Activated CD4-positive, alpha-beta memory T cell treated with anti-CD3 and anti-CD28 coated beads, Interleukin-2, amount 10 ng/mL, durations not matched to agents 7 days and 5 days (primary cell): ENCODE measurements around the gene PRLR. TPM values are rescaled to one million over a fixed set of nuclear protein-coding genes. Genes with fewer than 3 reads are reported as not detected.
"Not testable (repeated sequence)": the region's sequence is repeated elsewhere in the genome, so short reads cannot be mapped to it uniquely, and the experiment has no call there.

ENCODE experiments used
- CTCF ChIA-PET: fragments of 350-600 bp; sonication (Branson Sonifier 250); formaldehyde crosslinking; loops from one replicate; lab custom pipeline; 2021; ENCODE audit warnings: antibody characterized with exemption, inconsistent platforms; lab: Charles Lee
- POLR2A ChIA-PET: fragments of 350-600 bp; sonication (Branson Sonifier 250); formaldehyde crosslinking; loops from one replicate; lab custom pipeline; 2021; ENCODE audit warnings: antibody characterized with exemption; lab: Charles Lee
- DNase-seq: peaks from one replicate; pipeline ENCODE4 v3.0.0-alpha.2; 2020
- H3K27ac Mint-ChIP-seq: one replicate; pipeline ENCODE4 v1.8.0; 2021; ENCODE audit warnings: mild to moderate bottlenecking, mixed read lengths
- H3K27me3 Mint-ChIP-seq: one replicate; pipeline ENCODE4 v1.8.0; 2021; ENCODE audit warnings: mixed read lengths
- H3K36me3 Mint-ChIP-seq: one replicate; pipeline ENCODE4 v1.8.0; 2021; ENCODE audit warnings: low read depth, mixed read lengths
- H3K4me1 Mint-ChIP-seq: one replicate; pipeline ENCODE4 v1.8.0; 2021; ENCODE audit warnings: mixed read lengths
- H3K4me3 Mint-ChIP-seq: one replicate; pipeline ENCODE4 v1.8.0; 2021; ENCODE audit warnings: mild to moderate bottlenecking, mixed read lengths
- H3K9me3 Mint-ChIP-seq: one replicate; pipeline ENCODE4 v1.8.0; 2021; ENCODE audit warnings: mixed read lengths
- total RNA-seq, 2 experiments: library from RNA; stranded (reverse); gene quantifications; one replicate each; pipeline ENCODE4 v1.2.3, GENCODE V29; 2021

PRLR gene
- total RNA-seq, 2 experiments from 2014 or later, result not detected

DNA sequence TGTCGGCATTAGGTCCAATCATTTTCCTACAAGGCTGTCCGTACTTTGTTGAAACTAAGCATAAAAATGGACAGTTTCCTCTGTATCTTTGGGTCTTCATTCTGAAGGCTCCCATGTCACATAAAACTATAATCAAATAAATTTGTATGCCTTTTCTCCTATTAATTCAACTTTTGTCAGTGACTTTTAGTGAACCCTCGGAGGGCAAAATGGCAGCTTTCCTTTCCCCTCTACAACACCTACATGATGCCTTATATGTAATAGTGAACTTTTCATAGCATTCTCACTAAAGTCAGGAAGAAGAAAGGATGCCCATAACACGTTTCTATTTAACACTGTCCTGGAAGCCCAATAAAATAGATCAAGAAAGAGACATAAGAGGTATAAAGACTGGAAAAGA is 177.4 kb downstream of the PRLR start:
- no peak for DNase-seq
- Mint-ChIP-seq H3K27me3 (peaks cover 10% of the 10 kb centered on the region), H3K9me3 (no peaks in the 10 kb centered on the region), H3K27ac (no peak overlapping the region), H3K4me3 (no peak overlapping the region), H3K4me1 (no peaks in the 10 kb centered on the region), H3K36me3 (no peaks in the 10 kb centered on the region)
- CTCF ChIA-PET, result no interaction called here
- POLR2A ChIA-PET, result no interaction called here

DNA sequence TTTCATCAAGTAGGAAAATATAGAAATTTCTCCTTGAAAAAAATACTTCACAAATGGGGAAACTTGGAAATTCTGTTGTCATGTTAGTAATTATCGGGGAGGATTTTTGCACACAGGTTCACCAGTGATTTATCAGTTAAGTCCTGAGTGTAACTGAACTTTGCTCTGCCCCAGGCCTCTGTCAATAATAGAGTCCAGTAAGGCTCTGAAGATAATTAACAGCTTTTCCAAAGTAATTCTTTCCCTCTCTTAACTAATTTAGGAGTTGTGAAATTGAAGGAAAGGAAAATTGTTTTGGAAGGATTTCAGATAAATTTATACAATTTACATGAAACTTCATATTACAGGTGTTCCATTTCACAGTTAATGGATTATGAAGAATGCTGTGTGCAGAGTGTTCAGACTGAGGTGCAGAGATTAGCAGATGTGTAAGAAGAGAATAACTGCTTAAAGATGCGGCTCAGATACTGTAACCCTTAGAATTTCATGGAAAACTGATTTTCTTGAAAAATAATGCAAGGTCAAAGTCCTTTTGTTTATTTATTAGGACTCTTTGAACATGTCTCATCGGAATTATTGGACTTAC is 179.7 kb downstream of the PRLR start:
- Mint-ChIP-seq H3K27me3 (peaks cover 7% of the 10 kb centered on the region), H3K4me3 (no peak overlapping the region), H3K9me3 (no peaks in the 10 kb centered on the region), H3K36me3 (no peaks in the 10 kb centered on the region), H3K4me1 (no peaks in the 10 kb centered on the region), H3K27ac (no peak overlapping the region)
- ChIA-PET POLR2A (no interaction called here), CTCF (no interaction called here)
- no peak for DNase-seq

DNA sequence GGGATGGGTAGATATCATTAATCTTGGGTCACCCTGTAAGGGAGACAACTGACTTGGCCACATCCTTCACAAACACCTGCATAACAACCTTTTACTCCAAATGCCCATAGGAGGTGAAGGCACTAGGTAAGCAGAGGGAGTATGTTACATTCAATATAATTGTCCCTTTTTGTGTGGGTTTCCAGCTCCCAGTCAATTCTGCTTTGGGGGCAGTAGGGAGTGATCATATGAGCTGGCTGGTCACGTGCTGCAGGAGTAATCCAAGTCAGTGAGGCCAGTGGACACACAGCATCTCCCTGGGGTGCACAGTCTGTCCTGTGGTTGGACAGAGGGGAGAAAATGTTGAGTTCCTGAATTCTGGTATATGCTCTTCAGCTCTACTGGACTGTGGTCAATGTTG is 181.4 kb downstream of the PRLR start:
- H3K4me3 Mint-ChIP-seq, result no peak overlapping the region
- peaks cover 6% of the 10 kb centered on the region for H3K27me3 Mint-ChIP-seq
- ChIA-PET CTCF (no interaction called here), POLR2A (no interaction called here)
- H3K36me3 Mint-ChIP-seq, result no peaks in the 10 kb centered on the region
- H3K9me3 Mint-ChIP-seq, result no peaks in the 10 kb centered on the region
- no peak for DNase-seq
- no peak overlapping the region for H3K27ac Mint-ChIP-seq
- no peaks in the 10 kb centered on the region for H3K4me1 Mint-ChIP-seq

DNA sequence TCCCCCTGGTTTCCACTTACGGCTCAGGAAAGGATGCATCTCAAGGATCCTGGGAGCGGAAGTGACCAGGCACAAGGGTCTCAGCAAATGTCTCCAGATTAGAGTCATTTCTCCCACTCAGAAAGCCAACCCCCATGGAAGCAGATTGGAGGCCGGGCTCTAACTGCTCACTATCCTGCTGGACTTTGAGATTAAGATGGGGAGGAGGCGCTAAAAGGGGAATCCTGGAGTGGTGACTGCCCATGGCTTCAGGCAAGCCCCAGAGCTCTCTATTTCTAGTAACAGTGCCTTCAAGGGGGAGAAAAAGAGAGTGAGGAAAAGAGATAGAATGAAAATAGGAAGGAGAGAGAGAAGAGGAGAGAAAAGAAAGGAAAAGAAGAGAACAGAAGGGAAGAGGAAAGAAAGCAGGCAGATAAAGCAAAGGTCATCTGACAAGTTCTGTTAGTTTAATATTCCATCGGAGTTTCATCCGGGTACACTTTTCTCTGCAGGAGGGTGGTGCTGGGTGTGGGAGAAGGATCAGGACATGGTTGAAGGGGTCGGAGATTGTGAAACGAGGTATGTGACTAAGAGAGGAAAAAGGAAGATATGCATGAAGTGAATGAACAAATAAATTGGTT is 182.4 kb downstream of the PRLR start, which contains the start of gene AGXT2:
Gene AGXT2, minus strand, starts transcription at position 165 of the 620 bp plus-strand sequence. Its CDS starts 57 bp downstream, at position 108.
- POLR2A ChIA-PET, result no interaction called here
- H3K4me3 Mint-ChIP-seq, result no peak within 1 kb of the TSS
- peaks cover 6% of the 10 kb centered on the region for H3K27me3 Mint-ChIP-seq
- H3K36me3 Mint-ChIP-seq, result no peaks in the 10 kb centered on the region
- H3K9me3 Mint-ChIP-seq, result no peaks in the 10 kb centered on the region
- no peaks in the 10 kb centered on the region for H3K4me1 Mint-ChIP-seq
- no peak for DNase-seq
- CTCF ChIA-PET, result no interaction called here
- no peak within 1 kb of the TSS for H3K27ac Mint-ChIP-seq

DNA sequence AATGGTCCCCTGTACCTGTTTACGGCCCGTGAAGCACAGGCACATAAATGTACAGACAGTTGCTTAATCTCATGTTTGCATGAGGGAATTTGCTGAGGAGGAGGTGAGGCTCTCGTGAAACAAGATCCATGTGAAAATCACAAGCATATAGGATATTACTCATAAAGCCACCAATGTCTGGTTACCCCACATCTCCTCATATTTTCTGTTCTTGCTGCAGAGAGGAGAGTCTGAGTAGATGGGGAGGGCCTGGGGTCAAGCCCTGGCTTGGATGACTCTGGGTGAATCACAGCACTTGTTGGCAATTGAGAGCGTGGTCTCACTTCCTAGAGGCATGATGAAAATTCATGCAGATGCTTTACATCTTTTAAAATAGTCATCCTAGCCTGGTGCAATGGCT is 183.5 kb downstream of the PRLR start:
- H3K36me3 Mint-ChIP-seq, result no peaks in the 10 kb centered on the region
- POLR2A ChIA-PET, result no interaction called here
- H3K4me3 Mint-ChIP-seq, result no peak overlapping the region
- DNase-seq, result no peak
- H3K27ac Mint-ChIP-seq, result no peak overlapping the region
- H3K9me3 Mint-ChIP-seq, result no peaks in the 10 kb centered on the region
- no peaks in the 10 kb centered on the region for H3K4me1 Mint-ChIP-seq
- H3K27me3 Mint-ChIP-seq, result peaks cover 6% of the 10 kb centered on the region
- CTCF ChIA-PET, result no interaction called here

DNA sequence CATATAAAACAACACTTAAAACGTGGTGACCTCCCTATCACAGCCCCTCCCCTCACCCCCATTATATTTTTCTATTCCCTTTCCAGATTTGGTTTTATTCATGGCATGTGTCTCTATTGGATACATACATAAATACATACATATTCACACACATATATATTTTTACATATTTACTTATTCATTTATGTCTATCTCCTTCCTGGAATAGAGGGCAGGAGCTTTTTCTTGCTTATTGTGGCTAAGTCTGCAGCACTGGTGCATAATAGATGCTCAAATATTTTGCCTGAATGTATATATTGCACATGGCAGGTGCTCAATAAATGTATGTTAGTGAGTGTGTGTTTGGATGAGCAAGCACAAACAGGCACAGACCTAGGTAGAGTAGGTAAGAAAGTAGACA is 185.0 kb downstream of the PRLR start:
- Mint-ChIP-seq H3K27ac (no peak overlapping the region), H3K9me3 (no peaks in the 10 kb centered on the region), H3K4me3 (no peak overlapping the region), H3K4me1 (no peaks in the 10 kb centered on the region), H3K27me3 (peaks cover 9% of the 10 kb centered on the region), H3K36me3 (no peaks in the 10 kb centered on the region)
- ChIA-PET POLR2A (no interaction called here), CTCF (no interaction called here)
- no peak for DNase-seq

DNA sequence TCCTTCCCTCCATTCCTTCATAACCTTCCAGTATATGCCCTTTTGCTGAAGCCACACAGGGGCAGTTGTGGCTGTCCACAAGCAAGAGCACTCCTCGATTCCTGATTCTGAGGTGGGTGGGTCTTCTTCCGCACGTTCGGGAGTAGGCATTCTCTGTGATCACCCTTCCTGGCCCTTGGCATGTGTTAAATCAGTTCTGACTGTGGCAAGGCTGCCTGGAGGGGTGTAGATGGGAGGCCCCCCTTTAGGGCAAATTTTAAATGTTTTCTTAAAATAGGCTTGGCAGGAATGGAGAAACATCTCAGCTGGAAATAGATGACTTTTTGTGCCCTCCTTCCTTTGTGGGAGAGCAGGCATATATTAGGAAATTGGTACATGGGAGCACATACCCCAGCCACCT is 185.6 kb downstream of the PRLR start:
- H3K4me1 Mint-ChIP-seq, result no peaks in the 10 kb centered on the region
- no peak overlapping the region for H3K4me3 Mint-ChIP-seq
- H3K36me3 Mint-ChIP-seq, result no peaks in the 10 kb centered on the region
- DNase-seq, result no peak
- ChIA-PET POLR2A (no interaction called here), CTCF (no interaction called here)
- peaks cover 13% of the 10 kb centered on the region for H3K27me3 Mint-ChIP-seq
- no peaks in the 10 kb centered on the region for H3K9me3 Mint-ChIP-seq
- no peak overlapping the region for H3K27ac Mint-ChIP-seq

DNA sequence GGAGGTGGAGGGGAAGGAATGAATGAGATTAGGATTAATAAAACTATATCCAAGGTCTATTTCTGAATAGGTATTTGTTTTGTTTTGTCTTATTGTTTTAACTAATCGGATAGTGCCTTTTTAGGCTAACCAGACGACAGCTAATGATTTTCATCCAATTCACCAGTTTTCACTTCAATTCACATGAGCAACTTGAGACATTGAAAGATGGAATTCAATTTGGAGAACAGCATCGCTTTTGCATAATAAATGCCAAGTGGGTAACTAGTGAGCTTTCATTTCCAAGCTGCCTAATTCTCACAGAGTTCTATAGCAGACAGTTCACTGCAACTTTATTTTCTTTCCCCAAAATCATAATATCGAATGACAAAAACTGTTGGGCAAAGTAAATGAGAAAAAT is 187.5 kb downstream of the PRLR start:
- ChIA-PET CTCF (no interaction called here), POLR2A (no interaction called here)
- Mint-ChIP-seq H3K4me1 (no peaks in the 10 kb centered on the region), H3K27me3 (peaks cover 20% of the 10 kb centered on the region), H3K27ac (no peak overlapping the region), H3K9me3 (no peaks in the 10 kb centered on the region), H3K36me3 (no peaks in the 10 kb centered on the region), H3K4me3 (no peak overlapping the region)
- no peak for DNase-seq

DNA sequence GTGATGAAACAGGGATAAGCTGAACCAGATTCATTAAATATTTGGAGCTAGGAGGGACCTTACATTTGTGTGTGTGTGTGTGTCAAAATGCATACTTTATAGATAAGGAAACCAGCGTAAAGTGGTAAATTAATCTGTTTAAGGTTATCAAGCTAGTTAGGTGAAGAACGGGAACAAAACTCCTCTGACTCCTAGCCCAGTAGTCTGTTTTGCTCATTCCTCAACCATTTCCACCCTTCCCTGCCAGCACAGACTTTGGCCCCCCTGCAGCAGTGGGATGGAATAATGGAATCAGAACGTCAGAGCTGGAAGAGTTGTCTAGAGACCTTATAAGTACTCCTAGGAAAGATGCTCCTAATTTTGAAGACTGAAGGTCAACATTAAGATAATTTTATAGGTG is 189.0 kb downstream of the PRLR start:
- POLR2A ChIA-PET, result no interaction called here
- H3K27me3 Mint-ChIP-seq, result peaks cover 24% of the 10 kb centered on the region

DNA sequence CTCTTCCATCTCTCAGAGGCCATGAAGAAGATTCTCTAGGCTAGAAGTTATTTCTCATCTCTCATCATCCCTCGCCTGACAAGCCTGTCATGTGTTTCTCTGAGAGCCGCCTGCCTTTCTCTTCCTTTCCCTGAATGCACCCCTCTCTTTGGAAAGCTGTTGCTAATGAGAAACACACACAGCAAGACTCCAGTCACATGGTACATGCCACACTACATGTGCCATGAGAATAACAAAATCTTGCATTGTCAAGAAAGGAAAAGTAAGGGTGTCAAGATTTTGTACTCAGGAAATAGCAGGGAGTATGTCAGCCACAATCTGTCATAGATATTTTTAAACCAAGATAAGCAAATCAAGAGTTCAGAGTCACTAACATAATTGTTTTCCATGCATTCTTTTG is 191.4 kb downstream of the PRLR start:
- DNase-seq, result no peak
- ChIA-PET POLR2A (no interaction called here), CTCF (no interaction called here)
- no peaks in the 10 kb centered on the region for H3K36me3 Mint-ChIP-seq
- H3K27ac Mint-ChIP-seq, result no peak overlapping the region
- peaks cover 26% of the 10 kb centered on the region for H3K27me3 Mint-ChIP-seq
- no peaks in the 10 kb centered on the region for H3K9me3 Mint-ChIP-seq
- H3K4me1 Mint-ChIP-seq, result no peaks in the 10 kb centered on the region
- H3K4me3 Mint-ChIP-seq, result no peak overlapping the region

More for the DNA sequence above, 189.0 kb downstream of the PRLR start:
- Mint-ChIP-seq H3K4me1 (no peaks in the 10 kb centered on the region), H3K4me3 (no peak overlapping the region), H3K9me3 (no peaks in the 10 kb centered on the region), H3K36me3 (no peaks in the 10 kb centered on the region), H3K27ac (no peak overlapping the region)
- no peak for DNase-seq
- CTCF ChIA-PET, result no interaction called here

DNA sequence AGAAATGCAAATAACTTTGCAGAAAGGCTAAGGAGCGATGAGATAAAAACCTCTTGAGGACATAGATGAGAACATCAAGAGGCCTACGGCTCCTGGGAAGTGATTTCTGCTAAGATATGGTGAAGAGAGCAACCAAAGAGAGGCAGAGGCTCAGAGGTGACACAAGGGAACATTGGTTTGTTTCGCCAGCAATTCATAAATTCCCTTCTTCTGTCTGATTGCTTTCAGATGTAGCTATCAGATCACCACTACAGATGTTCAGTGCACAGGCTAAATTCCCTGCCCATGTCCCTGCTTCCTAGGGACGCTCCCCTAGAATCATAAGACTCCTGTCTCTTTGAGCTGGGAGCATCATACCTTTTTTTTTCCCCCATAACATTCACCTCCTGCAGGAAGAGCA is 193.8 kb downstream of the PRLR start:
- no peak for DNase-seq
- Mint-ChIP-seq H3K36me3 (no peaks in the 10 kb centered on the region), H3K27ac (no peak overlapping the region), H3K4me3 (no peak overlapping the region), H3K27me3 (peaks cover 31% of the 10 kb centered on the region), H3K4me1 (no peaks in the 10 kb centered on the region), H3K9me3 (no peaks in the 10 kb centered on the region)
- ChIA-PET POLR2A (no interaction called here), CTCF (no interaction called here)

DNA sequence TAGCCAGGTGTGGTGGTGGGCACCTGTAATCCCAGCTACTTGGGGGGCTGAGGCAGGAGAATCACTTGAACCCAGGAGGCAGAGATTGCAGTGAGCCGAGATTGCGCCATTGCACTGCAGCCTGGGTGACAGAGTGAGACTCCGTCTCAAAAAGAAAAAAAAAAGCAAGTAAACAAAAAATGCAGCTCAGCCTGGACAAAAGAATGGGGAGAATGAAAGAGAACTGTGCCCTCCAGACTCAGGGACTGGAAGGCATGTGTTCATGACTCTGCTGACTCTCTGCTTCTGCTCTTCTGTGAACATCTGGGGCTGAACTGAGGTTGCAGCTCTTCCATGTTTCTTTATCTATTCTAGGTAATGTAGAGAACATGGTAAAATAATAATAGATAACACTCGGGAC is 194.4 kb downstream of the PRLR start:
- CTCF ChIA-PET, H3K4me3 Mint-ChIP-seq, H3K36me3 Mint-ChIP-seq, H3K27ac Mint-ChIP-seq, H3K4me1 Mint-ChIP-seq, DNase-seq, H3K9me3 Mint-ChIP-seq, POLR2A ChIA-PET: not testable (repeated sequence)
- peaks cover 31% of the 10 kb centered on the region for H3K27me3 Mint-ChIP-seq

DNA sequence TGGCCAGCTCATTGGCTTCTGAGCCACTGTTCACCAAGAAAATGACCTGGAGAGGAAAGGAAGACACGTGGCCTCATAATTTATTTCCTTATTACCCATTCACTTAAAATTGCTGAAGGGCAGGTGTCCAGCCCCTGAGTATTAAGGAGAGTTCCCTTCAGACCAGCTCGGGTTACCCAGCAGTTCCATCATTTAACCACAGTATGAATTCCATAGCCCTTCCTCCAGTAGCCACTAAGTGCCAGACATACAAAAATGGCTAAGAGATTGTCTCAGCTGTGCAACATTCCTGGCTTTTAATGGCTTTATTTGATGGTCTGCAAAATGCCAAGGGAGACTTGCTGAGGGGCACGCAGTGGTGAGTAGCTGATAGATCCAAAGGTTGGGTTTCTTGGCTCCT is 195.0 kb downstream of the PRLR start:
- ChIA-PET POLR2A (no interaction called here), CTCF (no interaction called here)
- no peaks in the 10 kb centered on the region for H3K9me3 Mint-ChIP-seq
- H3K4me3 Mint-ChIP-seq, result no peak overlapping the region
- no peak for DNase-seq
- no peaks in the 10 kb centered on the region for H3K36me3 Mint-ChIP-seq
- H3K27me3 Mint-ChIP-seq, result peaks cover 28% of the 10 kb centered on the region
- H3K4me1 Mint-ChIP-seq, result no peaks in the 10 kb centered on the region
- H3K27ac Mint-ChIP-seq, result no peak overlapping the region

DNA sequence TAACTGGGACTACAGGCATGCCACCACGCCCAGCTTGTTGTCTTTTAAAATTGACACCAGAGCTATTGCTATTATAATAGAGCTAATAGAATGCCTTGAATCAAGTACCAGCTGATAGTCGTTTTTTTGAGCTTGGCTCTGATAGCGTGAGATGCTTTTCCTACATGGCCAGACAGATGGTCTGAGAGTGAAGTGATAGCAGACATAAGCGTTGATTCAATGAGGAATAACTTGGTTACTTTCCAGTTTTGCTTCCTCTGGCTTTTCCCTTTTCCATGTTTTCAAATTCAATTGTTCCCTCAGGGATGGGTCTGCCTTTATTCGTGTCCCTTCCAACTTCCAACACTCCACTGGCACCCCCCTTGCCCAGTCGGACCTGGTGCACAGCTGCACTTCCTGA is 197.9 kb downstream of the PRLR start:
- H3K36me3 Mint-ChIP-seq, result no peaks in the 10 kb centered on the region
- ChIA-PET POLR2A (no interaction called here), CTCF (interaction anchor here (1.0 kb wide), 1 partner anchor 29 kb away, joined by 3 read pairs; no protein-coding TSS in a partner anchor)
- DNase-seq, result no peak
- H3K27ac Mint-ChIP-seq, result no peak overlapping the region
- H3K9me3 Mint-ChIP-seq, result no peaks in the 10 kb centered on the region
- peaks cover 13% of the 10 kb centered on the region for H3K27me3 Mint-ChIP-seq
- H3K4me1 Mint-ChIP-seq, result no peaks in the 10 kb centered on the region
- no peak overlapping the region for H3K4me3 Mint-ChIP-seq
